GM18505 (cell line): ENCODE data around the gene TMEM92.
"Not testable (repeated sequence)": the region's sequence is repeated elsewhere in the genome, so short reads cannot be mapped to it uniquely, and the experiment has no call there.

Experiments used
- ATAC-seq: cut with Tn5 transposase; IDR thresholded peaks from one replicate; pipeline ENCODE4 v1.9.1; 2021; ENCODE audit not compliant: unreplicated experiment
- POLR2A ChIP-seq: IDR thresholded peaks from 4 replicates; pipeline ENCODE4 v1.6.1; 2011; ENCODE audit warnings: borderline replicate concordance; ENCODE audit not compliant: insufficient read depth, insufficient read length; ENCODE audit errors: extremely low read depth

The TMEM92 gene

DNA sequence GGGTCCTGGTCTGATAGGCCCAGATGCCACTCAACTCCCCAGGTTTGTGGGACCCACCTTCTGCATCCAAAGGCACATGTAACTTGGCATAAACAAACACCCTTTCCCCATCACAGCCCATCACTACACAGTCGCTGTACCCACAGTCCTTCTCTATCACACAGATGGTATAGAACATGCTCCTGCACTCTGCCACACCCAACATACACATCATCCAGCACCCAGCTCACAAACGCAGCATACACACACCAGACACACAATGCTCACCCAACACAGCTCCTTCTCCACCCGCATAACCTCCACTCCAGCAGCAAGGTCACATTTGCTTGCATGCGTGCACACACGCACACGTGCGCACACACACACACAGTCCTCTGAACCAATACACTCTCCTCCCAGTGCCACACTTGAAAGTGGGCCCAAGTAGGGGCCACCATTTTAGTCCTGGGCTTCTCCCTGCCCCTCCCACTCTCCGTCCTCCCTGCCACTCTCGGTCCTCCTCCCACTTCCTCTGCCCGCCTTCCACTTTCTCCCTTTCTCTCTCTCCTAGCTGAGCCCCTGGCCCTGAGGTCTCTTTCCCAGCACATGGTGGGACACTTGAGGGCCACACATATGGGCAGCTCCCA lies 8.5 kb upstream of the TMEM92 start:
- ATAC-seq = no peak
- no peak for TF ChIP-seq POLR2A

DNA sequence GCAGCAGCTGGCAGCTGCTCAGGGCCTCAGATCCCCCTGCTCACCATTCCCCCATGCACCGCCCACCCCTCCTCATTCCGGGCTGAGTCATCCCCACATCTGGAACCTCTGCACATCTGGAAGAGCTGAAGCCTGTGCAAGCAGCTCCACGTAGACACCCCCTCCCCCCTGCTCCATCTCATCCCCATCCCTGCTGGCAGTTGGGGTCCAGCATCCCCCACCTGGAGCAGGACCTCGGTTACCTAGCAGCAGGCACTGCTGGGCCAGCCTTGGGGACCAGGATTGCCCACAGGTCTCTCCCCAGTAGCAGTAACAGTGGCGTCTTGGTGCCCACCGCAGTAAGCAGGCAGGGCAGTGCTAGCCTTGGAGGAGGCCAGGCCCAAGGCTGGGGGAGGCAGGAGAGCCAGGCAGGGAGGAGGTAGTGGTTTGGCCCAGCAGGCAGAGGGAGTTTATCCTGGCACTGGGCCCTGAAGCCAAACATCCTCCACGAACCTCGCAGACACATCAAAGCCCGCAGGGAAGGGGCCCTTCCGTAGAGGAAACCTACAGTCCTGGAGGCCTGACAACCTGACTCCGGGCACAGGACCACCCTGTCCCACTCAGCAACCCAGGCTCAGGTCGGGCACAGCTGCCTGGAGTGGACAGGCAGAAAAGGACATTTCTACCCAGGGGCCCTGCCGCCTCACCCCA lies 7.7 kb upstream of the TMEM92 start:
- ATAC-seq = no peak
- TF ChIP-seq POLR2A = no peak

DNA sequence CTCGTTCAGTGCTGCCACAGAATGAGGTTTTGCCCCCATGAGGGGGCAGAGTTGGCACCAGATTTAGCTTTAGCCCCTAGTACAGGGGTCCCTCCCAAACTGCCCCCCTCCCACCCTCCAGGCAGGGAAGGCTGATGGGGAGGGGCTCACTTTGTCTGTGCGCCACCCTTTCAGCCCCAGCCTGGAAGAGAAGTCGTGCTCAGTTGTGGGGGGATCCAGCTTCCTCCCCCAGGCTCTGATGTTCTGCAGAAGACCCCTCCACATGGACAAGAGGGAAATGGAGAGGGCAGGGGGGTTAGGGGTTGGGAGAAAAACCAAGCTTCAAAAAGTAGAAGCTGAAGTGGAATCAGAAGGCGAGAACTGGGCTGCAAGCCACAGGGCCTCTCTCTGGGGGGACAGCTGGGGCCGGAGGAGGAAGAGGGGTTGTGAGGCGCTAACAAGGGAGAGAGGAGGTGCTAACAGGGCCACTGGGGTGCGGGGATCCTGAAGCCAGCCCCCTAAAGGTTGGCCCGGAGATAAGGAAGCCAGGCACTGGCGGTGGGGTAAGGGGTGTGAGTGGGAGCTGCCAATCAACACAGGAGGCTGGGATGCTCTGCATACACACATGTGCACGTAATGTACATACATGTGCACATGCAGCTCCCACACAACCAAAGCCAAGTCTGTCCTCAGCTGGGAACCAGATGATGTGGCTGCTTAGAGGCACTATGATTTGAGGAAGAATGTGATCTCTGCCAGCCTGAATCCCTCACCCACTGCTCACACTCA lies 7.0 kb upstream of the TMEM92 start:
- no peak for TF ChIP-seq POLR2A
- no peak for ATAC-seq

DNA sequence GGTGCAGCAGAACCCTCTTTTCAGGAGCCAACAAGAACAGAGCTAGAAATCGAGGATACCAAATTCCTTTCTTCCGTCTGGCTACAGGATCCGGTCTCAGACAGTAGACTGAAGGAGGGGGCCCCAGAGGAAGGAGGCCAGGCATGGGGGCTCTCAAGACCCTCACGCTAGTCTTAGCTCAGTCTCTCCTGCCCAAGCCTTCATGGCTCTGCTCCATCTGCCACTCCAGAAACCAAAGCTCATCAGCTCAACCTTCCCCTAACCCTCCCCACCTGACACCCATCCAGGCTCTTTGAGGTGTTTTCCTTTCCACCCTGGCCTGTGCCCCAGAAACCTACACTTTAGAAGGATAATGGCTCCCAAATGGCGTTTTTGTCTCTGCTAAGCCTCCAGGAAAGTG lies 6.2 kb upstream of the TMEM92 start:
- TF ChIP-seq POLR2A = no peak
- no peak for ATAC-seq

DNA sequence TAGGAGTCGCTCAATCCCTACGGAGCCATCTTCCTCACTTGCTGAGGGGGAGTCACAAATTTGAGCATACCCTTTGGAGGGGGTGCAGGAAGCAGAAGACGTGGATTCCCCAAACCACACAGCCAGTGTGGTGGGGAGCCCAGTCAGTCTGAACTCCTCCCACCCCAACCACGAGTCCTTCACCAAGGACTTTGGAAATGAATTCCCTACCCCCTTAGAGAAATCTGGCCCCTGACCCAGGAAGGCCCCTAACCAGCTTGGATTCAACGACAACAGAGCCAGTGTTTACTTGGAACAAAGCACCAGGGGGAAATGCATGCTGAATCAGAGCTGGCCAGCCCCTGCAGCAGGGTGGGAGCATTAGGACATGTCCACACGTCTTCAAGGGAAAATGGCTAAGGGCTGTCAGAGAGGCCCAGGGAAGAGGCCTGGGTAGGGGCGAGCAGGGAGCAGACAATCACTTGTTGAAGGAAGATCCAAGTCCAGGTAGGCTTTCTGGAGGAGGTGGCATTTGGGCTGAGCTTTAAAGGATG lies 5.5 kb upstream of the TMEM92 start:
- TF ChIP-seq POLR2A = no peak
- ATAC-seq = no peak

DNA sequence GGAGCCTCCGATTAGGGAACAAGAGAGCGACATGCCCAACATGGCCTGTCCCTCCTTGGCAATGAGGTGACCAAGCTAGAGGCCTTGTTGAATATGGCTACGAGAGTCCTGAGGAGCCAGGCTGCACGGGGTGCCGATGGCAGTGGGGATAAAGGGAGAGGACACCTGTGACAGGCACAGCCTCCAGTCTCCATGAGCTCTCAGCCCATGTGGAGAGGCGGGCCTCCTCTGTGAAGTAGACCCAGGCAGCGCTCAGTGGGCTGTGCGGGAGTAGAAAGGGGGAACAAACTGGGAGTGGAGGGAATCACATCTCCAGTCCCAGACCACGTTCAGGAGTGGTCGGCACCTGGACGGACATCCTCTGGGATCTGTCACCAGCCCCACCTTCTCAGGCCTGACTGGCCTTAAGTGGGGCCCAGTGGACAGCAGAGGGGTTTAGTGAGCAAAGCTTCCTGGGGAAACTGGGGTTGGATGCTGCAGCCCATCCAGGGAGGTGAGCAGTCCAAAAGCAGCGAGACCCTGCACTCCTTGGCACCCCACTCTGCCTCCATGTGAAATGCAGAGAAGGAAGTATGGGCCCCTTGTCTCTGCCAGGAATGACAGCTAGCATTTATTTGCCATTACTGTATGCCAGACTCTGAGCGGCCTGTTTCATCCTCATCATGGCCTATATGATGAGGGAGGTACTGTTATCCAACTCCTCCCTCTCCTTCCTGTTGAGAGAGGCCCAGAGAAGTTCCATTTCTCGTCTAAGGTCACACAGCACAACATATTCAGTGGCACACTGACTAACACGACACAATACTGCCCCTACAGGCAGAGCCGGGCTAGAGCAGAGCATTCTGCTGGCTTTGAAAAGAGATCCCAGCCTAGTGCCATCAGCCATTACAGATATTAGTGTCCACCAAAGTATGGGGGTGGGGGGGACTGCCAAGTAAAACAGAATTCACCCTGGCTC lies 4.5 kb upstream of the TMEM92 start:
- no peak for ATAC-seq
- TF ChIP-seq POLR2A = no peak

DNA sequence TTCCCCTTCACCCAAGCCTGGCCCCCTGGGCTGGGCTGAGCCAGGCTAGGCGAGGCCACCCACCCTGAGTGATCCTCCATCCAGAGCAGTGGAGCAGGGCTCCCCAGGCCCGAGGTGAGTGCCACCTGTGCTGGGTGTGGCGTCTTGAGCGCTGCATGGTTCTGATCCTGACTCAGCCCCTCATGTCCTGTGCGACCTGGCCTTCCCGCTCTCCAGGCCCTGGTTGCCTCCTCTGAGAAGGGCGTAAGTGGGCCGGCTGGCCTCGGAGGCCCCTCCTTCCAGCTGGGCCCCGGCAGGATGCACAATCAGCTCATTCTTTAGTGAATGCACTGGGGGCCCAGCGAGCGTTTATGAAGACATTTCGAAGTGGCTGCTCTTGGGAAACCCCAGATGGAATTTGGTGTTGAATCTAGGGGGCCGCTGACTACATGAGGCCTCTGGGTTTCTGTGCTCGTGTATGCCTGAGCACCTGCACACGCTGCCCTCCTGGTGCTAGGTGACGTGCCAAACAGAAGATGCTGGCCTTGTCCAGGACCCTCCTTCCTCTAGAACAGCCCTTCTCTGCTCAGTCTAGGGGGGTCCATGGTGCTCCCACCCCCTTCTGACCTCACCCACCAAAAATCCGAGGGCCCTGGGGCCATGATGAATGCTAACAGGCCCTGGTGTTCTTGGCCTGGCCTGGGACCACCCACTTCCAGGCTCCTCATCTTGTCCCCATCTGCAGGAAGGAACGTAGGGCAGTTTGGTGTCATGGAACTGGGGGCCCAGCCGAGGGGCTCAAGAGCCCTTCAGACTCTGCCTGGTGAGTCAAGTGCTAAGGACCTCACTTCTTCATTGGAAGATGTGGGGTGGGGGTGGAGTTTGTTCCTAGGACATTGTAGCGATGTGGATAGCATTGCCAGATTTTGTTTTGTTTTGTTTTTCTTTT lies 3.6 kb upstream of the TMEM92 start:
- no peak for TF ChIP-seq POLR2A
- no peak for ATAC-seq

DNA sequence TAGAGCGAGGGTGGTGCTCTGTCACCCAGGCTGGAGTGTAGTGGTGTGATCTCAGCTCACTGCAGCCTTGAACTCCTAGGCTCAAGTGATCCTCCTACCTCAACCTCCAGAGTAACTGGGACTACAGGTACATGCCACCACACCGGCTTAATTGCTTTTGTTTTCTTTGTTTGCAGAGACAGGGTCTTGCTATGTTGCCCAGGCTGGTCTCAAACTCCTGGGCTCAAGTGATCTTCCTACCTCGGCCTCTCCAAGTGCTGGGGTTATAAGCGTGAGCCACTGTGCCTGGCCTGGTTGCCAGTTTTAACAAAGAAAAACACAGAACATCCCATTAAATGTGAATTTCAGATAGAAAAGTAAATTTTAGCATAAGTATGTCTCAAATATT lies 2.9 kb upstream of the TMEM92 start:
- ATAC-seq = not testable (repeated sequence)

DNA sequence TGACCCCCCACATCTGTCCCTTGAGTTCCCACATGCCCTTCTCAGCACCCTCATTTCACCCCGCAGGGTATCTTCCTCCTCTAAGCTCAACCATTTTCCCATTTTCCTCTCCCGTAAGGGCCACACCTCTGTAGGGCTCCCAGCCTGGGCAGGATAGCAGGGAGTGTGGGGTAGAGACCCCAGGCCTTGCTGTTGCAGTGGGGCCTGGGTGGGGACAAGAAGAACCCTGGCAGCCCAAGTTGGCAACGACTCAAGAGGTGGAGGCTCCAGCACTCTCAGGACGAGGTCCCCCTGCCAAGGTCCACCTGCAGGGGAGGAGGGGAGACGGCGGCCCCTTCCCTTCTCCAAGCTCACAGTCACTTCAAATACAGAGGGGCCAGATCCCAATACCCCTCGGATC lies 2.0 kb upstream of the TMEM92 start:
- no peak for ATAC-seq
- TF ChIP-seq POLR2A = no peak

DNA sequence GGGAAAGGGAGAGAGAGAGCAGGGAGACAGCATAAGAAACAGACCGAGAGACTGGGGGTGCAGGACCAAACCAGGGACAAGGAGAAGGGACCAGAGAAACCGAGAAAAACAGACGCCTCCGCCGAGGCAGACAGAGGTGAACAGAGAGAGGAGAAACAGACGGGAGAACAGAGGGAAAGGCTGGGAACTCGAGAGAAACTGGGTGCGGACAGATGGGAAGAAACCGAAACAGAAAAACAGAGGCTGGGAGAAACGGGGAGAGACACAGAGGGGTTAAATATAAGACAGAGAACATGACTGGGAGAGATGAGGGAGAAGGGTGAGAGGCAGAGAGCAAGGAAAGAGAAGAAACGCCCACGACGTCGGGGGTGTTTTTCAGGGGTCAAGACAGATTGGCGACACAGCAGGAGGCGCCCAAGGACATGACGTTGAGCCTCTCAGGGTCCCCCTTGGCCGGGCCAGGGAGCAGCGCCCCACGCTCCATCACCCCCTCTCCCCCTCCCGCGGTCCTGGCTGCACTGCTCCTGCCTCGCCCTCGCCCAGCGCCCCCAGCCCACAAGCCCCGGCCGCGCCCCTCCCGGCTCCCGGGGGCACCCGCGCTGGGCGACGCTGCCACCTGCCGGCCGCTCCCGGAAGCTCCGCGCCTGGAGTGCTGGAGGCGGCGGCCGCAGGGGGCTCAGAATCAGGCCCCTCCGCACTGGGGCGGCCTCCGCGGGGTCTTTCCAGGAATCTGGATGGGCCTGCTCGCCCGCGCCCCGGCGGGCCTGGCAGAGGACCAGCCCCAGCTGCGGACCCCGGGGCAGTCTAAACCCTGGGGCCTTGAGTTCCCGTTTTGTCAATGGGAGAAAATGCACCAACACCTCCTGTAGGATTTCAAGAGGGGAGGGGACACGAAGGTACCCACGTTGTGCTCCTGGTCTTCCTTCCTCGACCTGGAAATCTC lies 1.3 kb upstream of the TMEM92 start:
- no peak for TF ChIP-seq POLR2A

DNA sequence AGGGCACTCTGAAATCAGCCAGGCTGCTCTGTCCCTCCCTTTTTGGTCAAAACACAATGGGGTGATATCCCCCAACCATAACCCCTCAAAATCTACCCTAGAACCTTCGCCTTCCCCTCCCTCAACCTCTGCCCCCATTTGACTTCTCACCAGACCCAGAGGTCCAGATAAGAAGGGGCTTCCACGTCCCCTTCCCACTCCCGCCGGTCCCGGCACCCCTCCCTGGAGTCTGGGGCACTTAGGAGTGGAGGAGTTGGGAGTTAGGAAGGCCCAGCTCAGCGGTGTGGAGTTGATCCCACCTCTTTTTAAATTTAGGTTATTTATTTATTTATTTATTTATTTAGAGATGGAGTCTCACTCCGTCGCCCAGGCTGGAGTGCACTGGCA lies 619 bp upstream of the TMEM92 start:
- TF ChIP-seq POLR2A = no peak
- ATAC-seq = no peak

More for the DNA sequence above, 1.3 kb upstream of the TMEM92 start:
- ATAC-seq = no peak

DNA sequence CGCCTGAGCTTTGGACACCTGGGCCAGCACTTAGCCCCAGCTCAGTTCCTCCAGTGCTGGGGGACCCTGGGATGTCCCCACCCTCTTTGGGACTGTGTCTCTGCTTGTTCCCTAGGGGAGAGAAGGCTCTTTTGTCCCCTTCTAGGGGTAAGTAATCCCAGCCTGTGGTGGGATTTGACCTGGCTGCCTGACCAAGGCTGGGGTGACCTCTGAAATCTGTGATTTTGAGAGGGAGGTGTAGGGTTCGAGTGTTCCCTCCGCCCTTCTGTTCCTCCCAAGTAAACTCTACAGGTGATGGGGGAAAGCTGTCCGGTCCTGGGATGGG lies 593 bp downstream of the TMEM92 start:
- no peak for ATAC-seq
- no peak for TF ChIP-seq POLR2A

DNA sequence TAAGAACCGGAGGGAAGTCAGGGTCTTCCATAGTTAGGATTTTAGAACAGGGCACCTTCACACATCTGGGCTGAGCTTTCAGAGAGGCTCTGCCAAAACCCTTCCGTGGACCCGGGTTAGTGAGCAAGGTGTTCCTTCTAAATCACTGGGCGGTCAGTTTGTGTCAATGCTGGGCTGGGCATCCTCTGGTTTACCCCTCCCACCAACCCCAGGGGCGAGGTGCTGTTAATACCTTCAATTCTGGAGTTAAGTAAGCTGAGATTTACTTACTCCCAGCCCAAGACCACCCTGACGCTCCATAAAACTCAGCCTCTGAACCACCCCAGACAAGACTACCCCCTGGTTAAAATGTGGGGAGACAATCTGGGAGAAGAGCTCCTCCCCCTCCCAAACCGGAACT lies 1.0 kb downstream of the TMEM92 start:
- no peak for TF ChIP-seq POLR2A
- no peak for ATAC-seq
